Muscle of back (tissue), 11 donors: ENCODE results near the gene PCDHB16. TPM values are rescaled to one million over a fixed set of nuclear protein-coding genes. Genes with fewer than 3 reads are reported as not detected.
"Not testable (repeated sequence)": the region's sequence is repeated elsewhere in the genome, so short reads cannot be mapped to it uniquely, and the experiment has no call there.

Experiments
- DNase-seq, 3 donors: peaks; one replicate each; pipeline versions ENCODE4 v3.0.0 to v3.0.0-alpha.2; 2013
- polyA plus RNA-seq, 10 donors: library from polyadenylated mRNA; unstranded; fragments of 120-200 nt; gene quantifications; one replicate each; pipeline ENCODE4 v1.2.1, GENCODE V29; 2013; ENCODE audit not compliant: insufficient read length in 10 of 10

Gene PCDHB16
- polyA plus RNA-seq, 10 donors, result 2.3 to 6.1 (median 4.2) TPM

- not testable (repeated sequence) for DNase-seq
Observed at GRCh38 chr5:141179876-141180275, 2.3 kb upstream of the PCDHB16 start.

DNA sequence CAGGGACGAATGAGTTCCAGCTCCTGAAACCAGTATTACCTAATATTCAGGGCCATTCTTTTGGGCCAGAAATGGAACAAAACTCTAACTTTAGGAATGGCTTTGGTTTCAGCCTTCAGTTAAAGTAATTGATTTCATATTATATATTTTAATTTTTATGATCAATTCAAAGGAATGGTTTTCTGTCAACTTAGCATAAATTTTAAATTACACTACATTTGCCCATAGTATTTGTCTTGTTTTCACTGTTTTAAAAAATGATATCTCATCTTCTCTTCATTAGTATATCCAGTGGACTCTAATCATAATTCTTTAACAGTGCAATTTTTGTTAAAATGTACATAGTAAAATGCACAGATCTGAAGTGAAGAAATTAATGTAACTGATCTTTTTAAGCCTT is 1.9 kb upstream of the PCDHB16 start:
- no peak for DNase-seq

DNA sequence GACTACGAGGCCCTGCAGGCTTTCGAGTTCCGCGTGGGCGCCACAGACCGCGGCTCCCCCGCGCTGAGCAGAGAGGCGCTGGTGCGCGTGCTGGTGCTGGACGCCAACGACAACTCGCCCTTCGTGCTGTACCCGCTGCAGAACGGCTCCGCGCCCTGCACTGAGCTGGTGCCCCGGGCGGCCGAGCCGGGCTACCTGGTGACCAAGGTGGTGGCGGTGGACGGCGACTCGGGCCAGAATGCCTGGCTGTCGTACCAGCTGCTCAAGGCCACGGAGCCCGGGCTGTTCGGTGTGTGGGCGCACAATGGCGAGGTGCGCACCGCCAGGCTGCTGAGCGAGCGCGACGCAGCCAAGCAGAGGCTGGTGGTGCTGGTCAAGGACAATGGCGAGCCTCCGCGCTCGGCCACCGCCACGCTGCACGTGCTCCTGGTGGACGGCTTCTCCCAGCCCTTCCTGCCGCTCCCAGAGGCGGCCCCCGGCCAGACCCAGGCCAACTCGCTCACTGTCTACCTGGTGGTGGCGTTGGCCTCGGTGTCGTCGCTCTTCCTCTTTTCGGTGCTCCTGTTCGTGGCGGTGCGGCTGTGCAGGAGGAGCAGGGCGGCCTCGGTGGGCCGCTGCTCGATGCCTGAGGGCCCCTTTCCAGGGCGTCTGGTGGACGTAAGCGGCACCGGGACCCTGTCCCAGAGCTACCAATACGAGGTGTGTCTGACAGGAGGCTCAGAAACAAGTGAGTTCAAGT is 2.1 kb downstream of the PCDHB16 start:
- not testable (repeated sequence) for DNase-seq

DNA sequence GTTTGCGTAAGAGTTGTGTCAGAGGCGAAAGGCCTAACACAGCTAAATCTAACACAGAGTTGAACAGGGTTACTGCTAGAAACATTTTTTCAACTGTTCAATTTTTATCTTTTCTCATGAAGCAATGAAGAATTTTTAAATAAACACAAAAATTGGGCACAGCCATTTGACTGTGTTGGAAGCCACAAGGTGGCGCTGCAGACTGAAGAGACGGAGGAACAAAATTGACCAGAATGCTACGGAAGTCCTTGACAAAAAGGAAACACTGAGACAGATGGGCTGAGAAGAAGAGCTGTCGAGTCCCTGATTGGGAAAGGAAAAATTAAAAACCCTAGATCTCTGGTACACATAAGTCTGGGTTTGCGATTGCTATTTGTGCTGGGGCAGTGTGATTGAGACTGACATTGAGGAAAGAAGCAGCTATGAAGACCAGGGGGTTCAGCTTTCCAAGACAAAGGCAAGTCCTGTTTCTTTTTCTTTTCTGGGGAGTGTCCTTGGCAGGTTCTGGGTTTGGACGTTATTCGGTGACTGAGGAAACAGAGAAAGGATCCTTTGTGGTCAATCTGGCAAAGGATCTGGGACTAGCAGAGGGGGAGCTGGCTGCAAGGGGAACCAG is 4.8 kb downstream of the PCDHB16 start, which contains the start of gene PCDHB9:
TSS of gene PCDHB9 (plus strand) at position 265 of the 616 bp plus-strand sequence. CDS start at position 423, 158 bp downstream.
- peak in 1 of 3 donors; percentile 13 for DNase-seq

GRCh38 chr5:141188682-141189081 is 6.5 kb downstream of the PCDHB16 start:
- not testable (repeated sequence) for DNase-seq

DNA sequence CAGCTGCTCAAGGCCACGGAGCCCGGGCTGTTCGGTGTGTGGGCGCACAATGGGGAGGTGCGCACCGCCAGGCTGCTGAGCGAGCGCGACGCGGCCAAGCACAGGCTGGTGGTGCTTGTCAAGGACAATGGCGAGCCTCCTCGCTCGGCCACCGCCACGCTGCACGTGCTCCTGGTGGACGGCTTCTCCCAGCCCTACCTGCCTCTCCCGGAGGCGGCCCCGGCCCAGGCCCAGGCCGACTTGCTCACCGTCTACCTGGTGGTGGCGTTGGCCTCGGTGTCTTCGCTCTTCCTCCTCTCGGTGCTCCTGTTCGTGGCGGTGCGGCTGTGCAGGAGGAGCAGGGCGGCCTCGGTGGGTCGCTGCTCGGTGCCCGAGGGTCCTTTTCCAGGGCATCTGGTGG is 6.9 kb downstream of the PCDHB16 start:
- DNase-seq, result not testable (repeated sequence)

- DNase-seq, result peak in 1 of 3 donors; percentile 13
Observed at GRCh38 chr5:141192110-141192725, 10.0 kb downstream of the PCDHB16 start, which contains the start of gene PCDHB10. Gene PCDHB10 (plus strand): TSS chr5:141192353. CDS start chr5:141192553, 200 bp downstream.

DNA sequence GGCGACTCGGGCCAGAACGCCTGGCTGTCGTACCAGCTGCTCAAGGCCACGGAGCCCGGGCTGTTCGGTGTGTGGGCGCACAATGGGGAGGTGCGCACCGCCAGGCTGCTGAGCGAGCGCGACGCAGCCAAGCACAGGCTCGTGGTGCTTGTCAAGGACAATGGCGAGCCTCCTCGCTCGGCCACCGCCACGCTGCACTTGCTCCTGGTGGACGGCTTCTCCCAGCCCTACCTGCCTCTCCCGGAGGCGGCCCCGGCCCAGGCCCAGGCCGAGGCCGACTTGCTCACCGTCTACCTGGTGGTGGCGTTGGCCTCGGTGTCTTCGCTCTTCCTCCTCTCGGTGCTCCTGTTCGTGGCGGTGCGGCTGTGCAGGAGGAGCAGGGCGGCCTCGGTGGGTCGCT is 12.1 kb downstream of the PCDHB16 start:
- DNase-seq, result not testable (repeated sequence)

DNA sequence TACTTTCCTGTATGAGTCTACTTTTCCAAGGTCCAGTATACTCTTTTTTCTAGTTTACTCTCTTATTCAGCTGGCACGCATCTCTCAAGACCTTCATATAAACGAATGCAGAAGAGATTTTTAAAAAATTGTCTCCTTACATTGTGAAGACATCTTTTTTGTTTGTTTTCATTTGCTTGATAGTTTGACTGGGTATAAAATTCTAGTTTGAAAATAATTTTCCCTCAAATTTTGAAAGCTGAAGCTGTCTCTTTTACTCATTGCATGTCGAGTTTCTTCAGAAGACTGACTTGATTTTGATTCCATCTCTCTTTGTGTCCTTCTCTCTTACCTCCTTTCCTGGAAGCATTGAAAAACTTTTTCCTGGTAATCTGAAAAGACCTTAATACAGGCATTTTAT is 14.2 kb downstream of the PCDHB16 start:
- no peak for DNase-seq

DNA sequence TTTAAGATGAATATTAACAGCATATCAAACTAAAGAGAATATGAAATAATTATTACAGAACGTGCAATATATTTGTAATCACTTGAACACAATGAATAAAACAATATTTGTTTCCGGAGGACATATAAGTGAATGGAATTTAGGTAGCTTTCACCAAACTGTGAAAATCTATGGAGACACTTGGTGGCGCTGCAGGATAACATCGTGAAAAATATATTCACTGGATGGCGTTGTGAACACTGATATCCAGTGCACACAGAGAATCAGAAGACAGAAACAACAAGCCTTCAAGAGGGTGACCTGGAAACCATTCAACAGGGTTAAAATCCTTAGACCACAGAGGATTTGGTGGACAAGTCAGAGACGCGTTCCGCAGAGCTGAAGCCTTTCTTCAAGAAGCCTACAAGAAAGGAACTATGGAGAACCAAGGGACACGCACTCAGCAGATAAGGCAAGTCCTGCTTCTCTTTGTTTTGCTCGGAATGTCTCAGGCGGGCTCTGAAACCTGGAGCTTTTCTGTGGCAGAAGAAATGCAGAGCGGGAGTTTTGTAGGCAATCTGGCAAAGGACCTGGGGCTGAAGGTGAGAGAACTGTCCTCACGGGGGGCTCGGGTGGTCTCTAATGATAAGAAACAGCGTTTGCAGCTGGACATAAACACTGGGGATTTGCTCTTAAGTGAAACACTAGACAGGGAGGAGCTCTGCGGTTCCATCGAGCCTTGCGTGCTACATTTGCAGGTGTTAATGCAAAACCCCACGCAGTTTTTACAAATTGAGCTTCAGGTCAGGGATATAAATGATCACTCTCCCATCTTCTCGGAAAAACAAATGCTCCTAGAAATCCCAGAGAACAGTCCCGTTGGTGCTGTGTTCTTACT is 17.4 kb downstream of the PCDHB16 start, which contains the start of gene PCDHB11:
TSS of gene PCDHB11 (plus strand) at position 269 of the 877 bp plus-strand sequence. CDS start at position 417, 148 bp downstream.
- peak in 1 of 3 donors; percentile 7 for DNase-seq

DNA sequence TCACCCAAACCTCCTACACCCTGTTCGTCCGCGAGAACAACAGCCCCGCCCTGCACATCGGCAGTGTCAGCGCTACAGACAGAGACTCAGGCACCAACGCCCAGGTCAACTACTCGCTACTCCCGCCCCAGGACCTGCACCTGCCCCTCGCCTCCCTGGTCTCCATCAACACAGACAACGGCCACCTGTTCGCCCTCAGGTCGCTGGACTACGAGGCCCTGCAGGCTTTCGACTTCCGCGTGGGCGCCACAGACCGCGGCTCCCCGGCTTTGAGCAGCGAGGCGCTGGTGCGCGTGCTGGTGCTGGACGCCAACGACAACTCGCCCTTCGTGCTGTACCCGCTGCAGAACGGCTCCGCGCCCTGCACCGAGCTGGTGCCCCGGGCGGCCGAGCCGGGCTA is 18.9 kb downstream of the PCDHB16 start:
- DNase-seq, result not testable (repeated sequence)

GRCh38 chr5:141201646-141202045 is 19.5 kb downstream of the PCDHB16 start:
- not testable (repeated sequence) for DNase-seq

GRCh38 chr5:141208478-141208877 is 26.3 kb downstream of the PCDHB16 start, which contains the start of gene PCDHB12:
Gene PCDHB12 (plus strand): TSS chr5:141208719. CDS start chr5:141208908, 189 bp downstream.
- DNase-seq, result peak in 1 of 3 donors; percentile 15

DNA sequence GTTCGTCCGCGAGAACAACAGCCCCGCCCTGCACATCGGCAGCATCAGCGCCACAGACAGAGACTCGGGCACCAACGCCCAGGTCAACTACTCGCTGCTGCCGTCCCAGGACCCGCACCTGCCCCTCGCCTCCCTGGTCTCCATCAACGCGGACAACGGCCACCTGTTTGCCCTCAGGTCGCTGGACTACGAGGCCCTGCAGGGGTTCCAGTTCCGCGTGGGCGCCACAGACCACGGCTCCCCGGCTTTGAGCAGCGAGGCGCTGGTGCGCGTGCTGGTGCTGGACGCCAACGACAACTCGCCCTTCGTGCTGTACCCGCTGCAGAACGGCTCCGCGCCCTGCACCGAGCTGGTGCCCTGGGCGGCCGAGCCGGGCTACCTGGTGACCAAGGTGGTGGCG is 28.1 kb downstream of the PCDHB16 start:
- not testable (repeated sequence) for DNase-seq

DNA sequence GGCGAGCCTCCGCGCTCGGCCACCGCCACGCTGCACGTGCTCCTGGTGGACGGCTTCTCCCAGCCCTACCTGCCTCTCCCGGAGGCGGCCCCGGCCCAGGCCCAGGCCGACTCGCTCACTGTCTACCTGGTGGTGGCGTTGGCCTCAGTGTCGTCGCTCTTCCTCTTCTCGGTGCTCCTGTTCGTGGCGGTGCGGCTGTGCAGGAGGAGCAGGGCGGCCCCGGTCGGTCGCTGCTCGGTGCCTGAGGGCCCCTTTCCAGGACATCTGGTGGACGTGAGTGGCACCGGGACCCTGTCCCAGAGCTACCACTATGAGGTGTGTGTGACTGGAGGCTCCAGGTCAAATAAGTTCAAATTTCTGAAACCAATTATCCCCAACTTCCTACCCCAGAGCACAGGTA is 28.7 kb downstream of the PCDHB16 start:
- DNase-seq, result not testable (repeated sequence)

GRCh38 chr5:141213656-141214339 is 31.6 kb downstream of the PCDHB16 start, which contains the start of gene PCDHB13:
Gene PCDHB13 (plus strand): TSS chr5:141213919. CDS start chr5:141214124, 205 bp downstream.
- DNase-seq, result peak in 2 of 3 donors; percentile 4 to 32

DNA sequence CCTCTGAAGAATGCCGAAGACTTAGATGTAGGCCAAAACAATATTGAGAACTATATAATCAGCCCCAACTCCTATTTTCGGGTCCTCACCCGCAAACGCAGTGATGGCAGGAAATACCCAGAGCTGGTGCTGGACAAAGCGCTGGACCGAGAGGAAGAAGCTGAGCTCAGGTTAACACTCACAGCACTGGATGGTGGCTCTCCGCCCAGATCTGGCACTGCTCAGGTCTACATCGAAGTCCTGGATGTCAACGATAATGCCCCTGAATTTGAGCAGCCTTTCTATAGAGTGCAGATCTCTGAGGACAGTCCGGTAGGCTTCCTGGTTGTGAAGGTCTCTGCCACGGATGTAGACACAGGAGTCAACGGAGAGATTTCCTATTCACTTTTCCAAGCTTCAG is 32.4 kb downstream of the PCDHB16 start:
- not testable (repeated sequence) for DNase-seq

GRCh38 chr5:141215504-141215903 is 33.3 kb downstream of the PCDHB16 start:
- DNase-seq, result not testable (repeated sequence)

DNA sequence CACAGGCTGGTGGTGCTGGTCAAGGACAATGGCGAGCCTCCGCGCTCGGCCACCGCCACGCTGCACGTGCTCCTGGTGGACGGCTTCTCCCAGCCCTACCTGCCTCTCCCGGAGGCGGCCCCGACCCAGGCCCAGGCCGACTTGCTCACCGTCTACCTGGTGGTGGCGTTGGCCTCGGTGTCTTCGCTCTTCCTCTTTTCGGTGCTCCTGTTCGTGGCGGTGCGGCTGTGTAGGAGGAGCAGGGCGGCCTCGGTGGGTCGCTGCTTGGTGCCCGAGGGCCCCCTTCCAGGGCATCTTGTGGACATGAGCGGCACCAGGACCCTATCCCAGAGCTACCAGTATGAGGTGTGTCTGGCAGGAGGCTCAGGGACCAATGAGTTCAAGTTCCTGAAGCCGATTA is 33.8 kb downstream of the PCDHB16 start:
- not testable (repeated sequence) for DNase-seq

DNA sequence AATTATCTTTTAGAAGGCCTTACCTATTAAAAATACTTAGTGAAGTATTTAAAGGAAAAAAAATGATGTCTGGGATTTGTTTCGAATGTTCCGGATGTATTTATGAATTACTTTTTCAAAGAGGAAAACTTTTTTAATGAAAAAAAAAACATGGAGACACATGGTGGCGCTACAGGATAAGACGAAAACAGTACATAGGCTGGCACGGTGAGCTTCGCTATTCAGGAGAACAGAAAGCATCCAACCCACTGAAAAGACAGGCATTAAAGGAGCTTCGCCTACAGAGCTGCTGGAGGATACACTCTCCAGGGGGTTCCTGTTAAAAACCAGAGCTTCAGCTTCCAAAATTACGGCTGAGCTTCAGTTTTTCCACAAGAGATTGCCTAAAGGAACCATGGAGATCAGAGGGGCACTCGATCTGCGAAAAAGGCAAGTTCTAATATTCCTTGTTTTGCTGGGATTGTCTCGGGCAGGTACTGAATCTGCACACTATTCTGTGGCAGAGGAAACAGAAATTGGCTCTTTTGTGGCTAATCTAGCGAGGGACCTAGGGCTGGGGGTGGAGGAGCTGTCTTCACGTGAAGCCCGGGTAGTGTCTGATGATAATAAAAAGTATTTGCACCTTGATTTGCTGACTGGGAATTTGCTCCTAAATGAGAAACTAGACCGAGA is 41.1 kb downstream of the PCDHB16 start, which contains the start of gene PCDHB14:
TSS of gene PCDHB14 (plus strand) at position 232 of the 672 bp plus-strand sequence. CDS start at position 395, 163 bp downstream.
- DNase-seq, result peak in 2 of 3 donors; percentile 4 to 34
